Neural progenitor cell (in vitro differentiated cells): ENCODE results near the gene FLAD1.

Experiments
- EZH2 ChIP-seq: fragments of 200-600 bp; sonication (generic); IDR thresholded peaks from 2 replicates; pipeline ENCODE4 v1.6.1; 2017; ENCODE audit warnings: antibody characterized with exemption, mild to moderate bottlenecking, moderate library complexity
- TF ChIP-seq, protein P1 (sequence below): fragments of 200-600 bp; sonication (generic); IDR thresholded peaks from 2 replicates; pipeline ENCODE4 v1.5.1; 2017; ENCODE audit warnings: antibody characterized with exemption, mild to moderate bottlenecking

DNA sequence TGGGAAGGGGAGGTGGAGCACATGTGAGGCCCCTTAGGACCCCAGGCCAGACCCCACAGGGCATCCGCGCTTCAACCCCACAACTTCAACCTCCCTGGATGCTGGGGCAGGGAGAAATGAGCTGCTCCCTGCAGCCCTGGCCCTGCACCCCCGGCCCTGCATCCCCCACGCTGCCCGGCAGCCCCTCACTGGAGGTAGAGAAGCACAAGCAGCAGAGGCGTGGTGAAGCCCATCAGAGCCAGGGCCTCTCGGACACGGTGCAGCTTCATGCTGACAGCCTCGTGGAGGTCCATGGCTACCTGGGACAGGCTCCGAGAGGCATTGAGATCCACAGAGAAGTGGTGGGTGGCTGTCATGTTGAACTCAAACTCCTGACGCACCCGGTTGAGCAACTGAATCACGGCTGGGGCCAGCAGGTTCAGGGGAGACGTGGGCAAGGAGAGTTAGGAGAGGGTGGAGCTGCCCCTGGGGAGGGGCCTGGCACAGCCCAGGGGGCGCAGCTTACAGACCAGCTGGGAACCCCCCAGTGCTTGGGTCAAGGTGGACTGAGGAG lies 47.2 kb downstream of the FLAD1 start:
- TF ChIP-seq, protein P1, sequence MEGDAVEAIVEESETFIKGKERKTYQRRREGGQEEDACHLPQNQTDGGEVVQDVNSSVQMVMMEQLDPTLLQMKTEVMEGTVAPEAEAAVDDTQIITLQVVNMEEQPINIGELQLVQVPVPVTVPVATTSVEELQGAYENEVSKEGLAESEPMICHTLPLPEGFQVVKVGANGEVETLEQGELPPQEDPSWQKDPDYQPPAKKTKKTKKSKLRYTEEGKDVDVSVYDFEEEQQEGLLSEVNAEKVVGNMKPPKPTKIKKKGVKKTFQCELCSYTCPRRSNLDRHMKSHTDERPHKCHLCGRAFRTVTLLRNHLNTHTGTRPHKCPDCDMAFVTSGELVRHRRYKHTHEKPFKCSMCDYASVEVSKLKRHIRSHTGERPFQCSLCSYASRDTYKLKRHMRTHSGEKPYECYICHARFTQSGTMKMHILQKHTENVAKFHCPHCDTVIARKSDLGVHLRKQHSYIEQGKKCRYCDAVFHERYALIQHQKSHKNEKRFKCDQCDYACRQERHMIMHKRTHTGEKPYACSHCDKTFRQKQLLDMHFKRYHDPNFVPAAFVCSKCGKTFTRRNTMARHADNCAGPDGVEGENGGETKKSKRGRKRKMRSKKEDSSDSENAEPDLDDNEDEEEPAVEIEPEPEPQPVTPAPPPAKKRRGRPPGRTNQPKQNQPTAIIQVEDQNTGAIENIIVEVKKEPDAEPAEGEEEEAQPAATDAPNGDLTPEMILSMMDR, result no peak
- no peak for TF ChIP-seq EZH2
